HG03139 (cell line): ENCODE measurements around the gene STAG3.

Source experiments
- ATAC-seq: cut with Tn5 transposase; IDR thresholded peaks from one replicate; pipeline ENCODE4 v1.9.1; 2021; ENCODE audit not compliant: unreplicated experiment

STAG3 gene

DNA sequence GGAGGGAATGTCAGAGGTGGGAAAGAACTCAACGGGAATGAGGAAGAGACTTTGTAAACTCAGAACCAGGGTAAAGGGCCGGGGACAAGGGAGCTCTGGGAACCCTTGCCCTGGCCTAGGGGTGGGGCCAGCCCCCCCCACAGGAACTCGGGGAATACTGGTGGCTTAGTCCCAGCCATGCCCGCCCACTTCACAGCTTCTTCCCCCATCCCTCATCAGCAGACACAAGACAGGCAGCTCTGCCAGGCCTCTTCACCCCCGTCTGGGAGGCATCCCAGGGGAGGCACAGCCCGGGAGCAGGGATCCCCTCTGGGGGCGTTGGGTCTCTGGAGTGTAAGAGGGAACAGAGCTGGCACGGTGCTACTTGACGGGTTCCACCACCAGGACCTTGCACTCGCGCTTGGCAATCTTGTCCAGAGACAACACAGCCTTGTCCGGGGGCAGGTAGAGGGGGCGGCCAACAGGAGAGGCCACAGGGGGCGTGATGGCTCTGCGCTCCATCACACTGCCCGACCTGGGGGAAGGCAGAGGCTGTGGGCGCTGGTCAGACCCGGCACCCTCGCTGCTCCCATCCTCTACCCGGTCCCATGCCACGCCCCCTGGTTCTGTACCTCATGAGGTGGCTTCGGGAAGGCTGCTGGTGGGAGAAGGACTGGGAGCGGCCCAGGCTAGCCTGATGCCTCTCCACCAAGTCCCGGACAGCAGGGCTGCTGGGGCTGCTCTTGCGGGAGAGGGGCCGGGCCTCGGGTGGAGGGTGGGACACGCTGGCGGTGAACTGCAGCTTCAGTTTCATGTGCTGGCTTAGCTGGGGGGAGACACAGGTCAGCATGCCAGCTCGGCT is 22.8 kb upstream of the STAG3 start:
- ATAC-seq = no peak

DNA sequence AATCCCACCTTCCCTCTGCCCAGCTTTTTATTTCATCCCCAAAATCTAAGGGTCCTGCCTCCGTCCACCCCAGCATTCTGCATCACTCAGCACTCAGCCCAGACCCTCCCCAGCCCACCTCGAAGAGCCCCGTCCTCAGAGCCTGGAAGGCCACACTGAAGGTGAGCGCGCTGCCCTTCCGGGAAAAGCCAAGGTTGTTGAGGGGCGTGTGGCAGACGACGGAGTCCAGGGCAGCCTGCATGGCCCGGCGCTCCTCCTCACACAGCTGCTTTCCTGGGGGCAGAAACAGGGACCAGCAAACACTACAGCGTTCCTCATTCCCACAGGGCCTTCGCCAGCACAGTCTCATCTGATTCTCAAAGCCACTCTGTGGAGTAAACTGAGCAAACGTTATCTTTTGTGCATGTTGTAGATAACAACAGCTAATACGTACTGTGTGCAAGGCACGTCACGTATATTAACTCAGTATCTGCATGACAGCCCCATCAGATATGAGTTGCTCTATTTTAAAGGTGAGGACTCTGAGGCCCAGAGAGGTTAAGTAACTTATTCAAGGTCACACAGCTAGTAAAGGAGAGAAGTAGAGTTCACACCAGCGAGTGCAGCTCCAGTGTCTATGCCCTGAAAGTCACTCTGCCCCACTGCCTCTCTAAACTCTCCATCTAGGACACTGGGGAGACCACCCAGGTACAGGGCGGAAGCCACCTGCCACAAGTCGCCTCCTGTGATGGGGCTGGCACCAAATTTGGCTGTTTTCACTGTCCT is 22.0 kb upstream of the STAG3 start:
- no peak for ATAC-seq

DNA sequence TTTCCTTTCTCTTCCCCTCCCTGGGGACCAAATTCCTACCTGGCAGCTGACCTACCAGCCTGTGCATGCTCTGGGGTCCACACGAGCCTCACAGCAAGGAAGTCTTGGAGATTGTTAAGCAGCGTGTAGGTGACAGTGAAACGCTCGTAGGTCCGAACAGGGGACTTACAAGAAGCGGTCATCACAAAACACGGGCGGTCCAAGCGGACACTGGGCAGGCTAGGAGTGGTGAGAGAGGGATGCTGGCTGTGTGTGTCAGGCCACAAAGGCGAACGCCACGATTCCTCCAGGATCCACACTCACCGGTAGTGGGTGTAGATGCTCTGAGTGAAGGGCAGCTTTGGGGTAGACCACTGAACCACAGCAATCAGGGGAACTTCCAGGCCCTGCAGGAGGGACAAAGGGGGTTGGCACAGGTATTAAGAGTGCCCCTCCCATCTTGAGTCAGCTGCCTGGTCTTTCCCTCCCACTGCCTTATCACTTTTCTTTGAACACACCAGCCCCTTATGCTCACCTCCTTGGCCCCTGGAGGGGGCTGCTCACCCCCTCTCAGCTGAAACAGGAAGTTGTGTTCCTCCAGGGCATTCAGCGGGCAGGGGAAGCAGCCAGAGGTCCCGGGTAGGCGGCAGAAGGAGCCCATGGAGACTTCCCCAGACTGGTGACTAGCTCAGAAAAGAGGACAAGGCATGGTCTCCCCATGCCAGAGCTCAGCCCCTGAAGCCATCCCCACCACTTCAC is 21.2 kb upstream of the STAG3 start:
- no peak for ATAC-seq

DNA sequence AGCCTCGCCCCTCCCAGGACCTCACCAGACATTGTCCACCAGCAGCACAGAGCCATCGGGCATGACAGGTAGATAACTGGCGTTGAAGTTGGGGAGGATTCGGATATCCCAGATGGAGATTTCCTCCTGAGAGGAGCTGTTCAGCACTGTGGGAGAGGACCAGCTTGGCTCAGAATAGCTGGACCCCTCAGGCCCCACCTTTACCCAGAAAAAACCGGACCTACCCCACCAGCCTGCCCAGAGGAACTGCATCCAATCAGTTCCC is 20.7 kb upstream of the STAG3 start:
- no peak for ATAC-seq

GRCh38 chr7:100157334-100158228 is 20.1 kb upstream of the STAG3 start:
- ATAC-seq = no peak

DNA sequence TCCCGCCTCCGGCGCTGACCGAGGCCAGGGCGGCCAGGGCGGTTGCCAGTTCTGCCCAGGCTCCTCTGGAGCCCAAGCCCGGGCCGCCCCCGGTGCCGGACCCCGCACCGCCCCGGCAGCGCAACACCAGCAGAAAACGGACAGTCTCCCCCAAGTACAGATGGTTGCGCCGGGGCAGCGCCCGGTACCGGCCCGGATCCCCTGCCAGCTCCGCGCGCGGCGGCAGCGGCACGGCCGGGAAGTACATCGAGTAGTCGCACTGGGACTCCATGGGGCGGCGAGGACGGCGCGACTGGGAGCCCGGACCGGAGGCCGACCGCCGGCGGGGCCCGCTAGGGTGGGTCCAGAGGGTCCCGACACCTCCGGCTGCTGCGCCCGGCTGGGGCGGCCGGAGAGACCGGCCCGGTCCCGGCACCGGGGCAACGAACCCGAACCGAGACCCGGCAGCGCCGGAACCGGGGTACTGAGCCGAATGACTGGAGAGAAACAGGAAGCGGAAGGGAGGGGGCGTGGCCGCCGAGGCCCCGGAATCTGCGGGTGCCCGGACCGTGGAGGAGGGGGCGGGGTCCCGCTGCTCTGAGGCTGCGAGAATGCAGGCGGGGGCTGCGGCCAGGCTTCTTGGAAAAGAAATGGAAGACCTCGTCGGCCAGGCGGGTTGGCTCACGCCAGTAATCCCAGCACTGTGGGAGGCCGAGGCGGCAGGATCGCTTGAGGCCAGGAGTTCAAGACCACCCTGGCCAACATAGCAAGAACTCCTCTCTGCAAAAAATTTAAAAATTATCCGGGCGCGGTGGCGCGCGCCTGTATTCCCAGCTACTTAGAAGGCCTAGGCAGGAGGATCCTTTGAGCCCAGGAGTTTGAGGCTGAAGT is 19.3 kb upstream of the STAG3 start, which contains the start of gene TRAPPC14:
TRAPPC14 (minus strand) TSS at position 495 of the 870 bp plus-strand sequence; CDS start at position 271, 224 bp downstream.
- peak; percentile 62 for ATAC-seq

DNA sequence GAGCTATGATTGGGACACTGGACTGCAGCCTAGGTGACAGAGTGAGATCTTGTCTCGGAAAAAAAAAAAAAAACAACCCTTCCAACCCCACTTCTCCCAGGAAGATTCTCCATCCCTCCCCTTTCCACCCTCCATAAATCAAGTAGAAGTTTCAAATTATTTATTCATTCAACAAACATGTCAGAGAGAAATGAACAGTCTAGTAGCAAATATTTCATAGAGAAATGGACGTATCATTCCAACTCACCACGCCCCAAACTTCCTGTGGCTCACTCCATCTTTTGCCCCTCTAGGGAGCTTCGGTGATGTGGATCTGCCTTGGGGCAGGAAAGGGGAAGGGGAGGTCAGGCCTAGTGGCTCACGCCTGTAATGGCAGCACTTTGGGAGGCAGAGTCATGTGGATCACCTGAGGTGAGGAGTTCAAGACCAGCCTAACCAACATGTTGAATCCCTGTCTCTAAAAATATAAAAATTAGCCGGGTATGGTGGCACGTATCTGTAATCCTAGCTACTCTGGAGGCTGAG is 18.6 kb upstream of the STAG3 start:
- no peak for ATAC-seq

DNA sequence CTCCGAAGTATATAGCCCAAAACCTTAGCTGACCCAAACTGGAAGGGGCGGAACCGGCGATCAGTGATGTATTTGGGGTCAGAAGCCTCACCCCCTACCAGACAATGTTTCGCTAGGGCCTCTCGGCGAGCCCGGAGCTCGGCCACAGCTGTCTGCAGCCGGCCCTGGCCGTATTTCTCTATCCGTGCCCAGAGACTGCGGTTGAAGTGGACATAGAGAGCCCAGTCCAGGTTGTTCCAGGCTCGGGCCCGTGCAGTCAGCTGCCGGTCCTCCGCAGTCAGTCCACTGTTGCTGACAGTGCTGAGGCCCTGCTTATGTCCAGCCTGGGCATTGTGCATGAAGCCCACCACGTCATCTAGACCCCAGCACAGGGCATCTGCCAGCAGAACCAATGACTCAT is 17.7 kb upstream of the STAG3 start:
- ATAC-seq = no peak

GRCh38 chr7:100163006-100163531 is 14.6 kb upstream of the STAG3 start:
- no peak for ATAC-seq

- no peak for ATAC-seq
These were observed 13.8 kb upstream of the STAG3 start for GRCh38 chr7:100163871-100164270.

GRCh38 chr7:100166317-100166940 is 11.3 kb upstream of the STAG3 start:
- ATAC-seq = no peak

DNA sequence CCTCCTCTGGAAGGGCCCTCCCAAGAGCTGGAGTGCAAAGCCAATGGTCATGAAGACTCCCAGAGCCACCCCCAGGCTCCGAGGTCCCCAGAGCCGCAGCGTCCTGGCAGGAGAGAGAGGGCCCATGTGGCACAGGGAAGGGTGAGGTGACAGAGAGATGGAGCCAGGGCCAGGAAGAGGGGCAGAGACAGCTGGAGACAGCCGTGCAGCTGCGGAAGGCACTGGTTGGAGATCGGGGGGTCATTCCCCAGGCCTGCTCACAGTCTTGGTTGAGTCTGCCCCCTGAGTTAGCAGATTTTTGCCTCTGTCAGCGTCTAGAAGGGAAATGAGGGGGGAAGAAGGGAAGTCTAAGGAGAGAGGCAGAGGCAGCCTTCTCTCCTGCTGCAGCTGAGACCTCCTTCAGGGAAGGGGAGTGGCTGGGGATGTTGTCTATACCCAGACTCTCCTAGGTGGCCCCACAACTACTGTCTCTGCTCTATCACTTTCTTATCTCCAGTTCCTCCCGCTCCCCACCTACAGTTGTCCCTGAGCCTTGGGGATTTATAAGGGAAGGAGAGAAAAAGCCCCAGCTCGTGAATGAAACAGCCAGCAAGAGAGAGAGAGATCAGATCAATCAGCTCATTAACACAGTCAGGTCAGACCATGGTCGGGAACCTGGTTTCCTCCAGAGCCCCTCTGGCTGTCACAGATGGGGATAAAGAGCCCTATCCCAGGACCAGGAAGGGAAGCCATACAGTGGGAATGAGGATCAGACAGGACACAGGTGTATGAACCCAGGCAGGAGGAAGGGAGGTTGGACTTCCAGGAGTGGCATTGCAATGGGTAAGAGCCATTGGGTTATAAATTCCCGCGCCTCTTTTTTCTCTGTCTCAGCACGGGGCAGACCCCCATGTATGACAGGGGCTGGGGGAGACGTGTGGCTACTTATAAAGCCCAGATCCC is 10.5 kb upstream of the STAG3 start:
- ATAC-seq = no peak

DNA sequence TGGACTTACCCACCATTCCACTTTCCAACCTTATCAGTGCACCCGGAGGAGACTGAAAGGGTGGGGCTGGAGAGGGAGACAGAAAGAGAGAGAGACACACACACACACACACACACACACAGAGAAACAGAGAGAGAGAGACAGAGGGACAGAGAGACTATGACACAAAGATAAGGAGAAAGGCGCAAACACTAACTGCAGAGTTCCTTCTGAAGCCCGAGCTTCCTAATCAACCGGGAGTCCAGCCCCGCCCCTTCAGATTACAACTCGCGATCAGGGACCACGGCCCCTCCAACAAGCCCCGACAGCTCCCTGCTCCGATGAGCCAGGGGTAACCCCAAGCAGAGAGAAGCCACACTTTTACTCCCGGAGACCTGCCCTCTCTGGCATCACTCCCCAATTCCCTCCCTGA is 9.8 kb upstream of the STAG3 start:
- ATAC-seq = no peak

DNA sequence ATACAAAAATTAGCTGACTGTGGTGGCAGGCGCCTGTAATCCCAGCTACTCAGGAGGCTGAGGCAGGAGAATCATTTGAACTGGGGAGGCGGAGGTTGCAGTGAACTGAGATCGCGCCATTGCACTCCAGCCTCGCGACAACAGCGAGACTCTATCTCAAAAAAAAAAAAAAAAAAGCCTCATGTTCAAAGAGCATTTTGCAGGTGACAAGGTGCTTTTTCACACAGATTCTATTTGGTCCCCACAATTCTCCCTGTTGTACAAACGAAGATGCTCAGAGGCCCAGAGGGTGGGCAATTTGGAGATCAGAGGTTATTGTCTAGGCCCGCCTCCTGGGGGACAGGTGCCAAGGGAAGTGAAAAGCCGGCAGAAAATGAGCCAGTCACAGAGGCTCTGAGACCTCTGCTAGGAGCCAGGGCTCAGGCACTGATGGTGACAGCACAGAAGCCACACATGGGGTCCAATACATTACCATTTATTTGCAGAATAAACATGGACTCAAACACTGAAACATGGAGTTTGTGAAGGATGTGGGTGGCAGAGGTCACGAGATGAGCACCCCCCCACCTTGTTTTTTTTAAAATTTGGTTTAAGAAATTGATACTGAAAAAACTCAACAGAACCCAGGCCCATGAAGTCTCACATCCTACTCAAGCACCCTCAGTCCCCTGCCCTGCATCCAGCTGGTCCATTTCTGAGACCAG is 8.4 kb upstream of the STAG3 start:
- ATAC-seq = no peak

GRCh38 chr7:100170101-100170897 is 7.4 kb upstream of the STAG3 start:
- no peak for ATAC-seq

- no peak for ATAC-seq
These were observed 6.5 kb upstream of the STAG3 start for GRCh38 chr7:100171087-100171681.
